A549 (cell line): ENCODE measurements around the gene TMEM132D. TPM values are rescaled to one million over a fixed set of nuclear protein-coding genes. Genes with fewer than 3 reads are reported as not detected.

Source experiments
- ATAC-seq, 2 experiments: fragments of 200-7000 bp in 1 of 2; fragments of >200 bp in 1 of 2; cut with Nextera tagmentation in 1 of 2; cut with Tn5 transposase in 1 of 2; 3 replicates each; pipeline versions ENCODE4 v1.8.0 to v1.9.1; 2018 to 2020; ENCODE audit warnings: mild to moderate bottlenecking in 1 of 2, moderate library complexity in 1 of 2
- CTCF ChIA-PET: fragments of 300-600 bp; sonication (Branson Sonifier 250); formaldehyde crosslinking; extraction: SDS; loops from one replicate; lab custom pipeline; 2021; ENCODE audit warnings: antibody characterized with exemption, inconsistent platforms; lab: Yijun Ruan, JAX
- POLR2A ChIA-PET: fragments of 350-600 bp; formaldehyde crosslinking; extraction: SDS; loops from one replicate; lab custom pipeline; 2021; ENCODE audit warnings: antibody characterized with exemption, inconsistent platforms; lab: Yijun Ruan, JAX
- DNase-seq, 2 experiments: peaks; one replicate each; pipeline versions ENCODE4 v3.0.0 to v3.0.0-alpha.2; 2011 to 2016; ENCODE audit warnings: low read depth in 1 of 2, low spot score in 1 of 2
- FAIRE-seq: peaks from 2 replicates; lab custom pipeline; 2011; peaks lifted over from hg19 to GRCh38; lab: Jason Lieb, UNC
- H3K27ac ChIP-seq, 2 experiments: fragments of >200 bp; sonication (Bioruptor Twin); formaldehyde crosslinking; 3 replicates each; pipeline ENCODE4 v1.5.1; 2016 to 2017
- H3K4me1 ChIP-seq: fragments of >200 bp; sonication (Bioruptor Twin); formaldehyde crosslinking; 3 replicates; pipeline ENCODE4 v1.6.1; 2016
- H3K4me2 ChIP-seq: fragments of >200 bp; sonication (Bioruptor Twin); formaldehyde crosslinking; 3 replicates; pipeline ENCODE4 v1.6.1; 2016
- H3K4me3 ChIP-seq: fragments of >200 bp; sonication (Bioruptor Twin); formaldehyde crosslinking; 3 replicates; pipeline ENCODE4 v1.5.1; 2016
- H3K9me3 ChIP-seq: fragments of >200 bp; sonication (Bioruptor Twin); formaldehyde crosslinking; 3 replicates; pipeline ENCODE4 v1.6.1; 2016
- BHLHE40 ChIP-seq: IDR thresholded peaks from 2 replicates; pipeline ENCODE4 v1.6.1; 2012; ENCODE audit warnings: low read depth, low read length, inconsistent platforms
- CBX2 ChIP-seq: fragments of 200-600 bp; sonication (generic); IDR thresholded peaks from 2 replicates; pipeline ENCODE4 v1.6.1; 2016; ENCODE audit warnings: low read depth, mild to moderate bottlenecking, borderline replicate concordance
- CBX8 ChIP-seq: fragments of 200-600 bp; sonication (generic); IDR thresholded peaks from 2 replicates; pipeline ENCODE4 v1.6.1; 2016
- CEBPB ChIP-seq, 2 experiments: fragments of >200 bp in 1 of 2; sonication (Bioruptor Twin) in 1 of 2; formaldehyde crosslinking in 1 of 2; IDR thresholded peaks; 2 replicates each; pipeline ENCODE4 v1.6.1; 2012 to 2016
- CHD4 ChIP-seq: fragments of 200-600 bp; sonication (generic); IDR thresholded peaks from 2 replicates; pipeline ENCODE4 v1.6.1; 2016; ENCODE audit warnings: antibody characterized with exemption, mild to moderate bottlenecking, borderline replicate concordance
- EHF ChIP-seq: fragments of 250-450 bp; sonication (Bioruptor Pico); IDR thresholded peaks from 2 replicates; pipeline ENCODE4 v1.5.0; 2020; ENCODE audit warnings: mild to moderate bottlenecking
- EP300 ChIP-seq, 2 experiments: fragments of >200 bp; sonication (Bioruptor Twin); formaldehyde crosslinking; IDR thresholded peaks; 2 replicates in 1 of 2; 3 replicates in 1 of 2; pipeline ENCODE4 v1.6.1; 2016 to 2017
- HOXA7 ChIP-seq: fragments of 250-450 bp; sonication (Bioruptor Pico); IDR thresholded peaks from 2 replicates; pipeline ENCODE4 v1.5.0; 2020; ENCODE audit warnings: mild to moderate bottlenecking, moderate library complexity
- HOXB13 ChIP-seq: fragments of 250-450 bp; sonication (Bioruptor Pico); IDR thresholded peaks from 2 replicates; pipeline ENCODE4 v1.5.0; 2020; ENCODE audit warnings: low read depth, mild to moderate bottlenecking, moderate library complexity
- MAFK ChIP-seq: fragments of 450-650 bp; IDR thresholded peaks from 2 replicates; pipeline ENCODE4 v1.6.1; 2014; ENCODE audit not compliant: partially characterized antibody
- MYC ChIP-seq: IDR thresholded peaks from 2 replicates; pipeline ENCODE4 v1.6.1; 2012; ENCODE audit warnings: mild to moderate bottlenecking, inconsistent platforms, low read length, improper control_type of control experiment, borderline replicate concordance
- RARB ChIP-seq: fragments of 250-450 bp; sonication (Bioruptor Pico); IDR thresholded peaks from 2 replicates; pipeline ENCODE4 v1.8.0; 2021; ENCODE audit warnings: mild to moderate bottlenecking, moderate library complexity
- SMC3 ChIP-seq: fragments of >200 bp; sonication (Bioruptor Twin); formaldehyde crosslinking; IDR thresholded peaks from 3 replicates; pipeline ENCODE4 v1.6.1; 2018; ENCODE audit warnings: inconsistent platforms
- SREBF2 ChIP-seq: fragments of 450-650 bp; IDR thresholded peaks from 2 replicates; pipeline ENCODE4 v1.6.1; 2014; ENCODE audit warnings: mild to moderate bottlenecking, moderate library complexity
- TFCP2L1 ChIP-seq: fragments of 250-450 bp; sonication (Bioruptor Pico); IDR thresholded peaks from 2 replicates; pipeline ENCODE4 v1.5.0; 2021; ENCODE audit warnings: mild to moderate bottlenecking
- ZFP36 ChIP-seq: fragments of 450-650 bp; IDR thresholded peaks from 2 replicates; pipeline ENCODE4 v1.6.1; 2014; ENCODE audit warnings: borderline replicate concordance; ENCODE audit not compliant: partially characterized antibody
- ZNF302 ChIP-seq: fragments of 250-450 bp; sonication (Bioruptor Pico); IDR thresholded peaks from 2 replicates; pipeline ENCODE4 v1.9.0; 2021; ENCODE audit warnings: inconsistent platforms, mild to moderate bottlenecking, moderate library complexity
- WGBS: methylation state at CpG from one replicate; pipeline ENCODE4 v1.1.6; 2017; ENCODE audit errors: missing lambda C conversion rate; 5-methylcytosine and 5-hydroxymethylcytosine counted together
- polyA plus RNA-seq, 4 experiments: library from polyadenylated mRNA; depleted of rRNA in 3 of 4; stranded (reverse); fragments of >200 nt; fragmentation: RNase III in 1 of 4; extraction: RNeasy Plus Mini Kit Qiagen cat#74134 plus additional on column Dnase treatment in 1 of 4; gene quantifications; 2 replicates in 3 of 4; 3 replicates in 1 of 4; pipeline ENCODE4 v1.2.3, GENCODE V29; 2011 to 2017
- TF ChIP-seq, protein P1 (sequence below): fragments of 200-600 bp; sonication (generic); IDR thresholded peaks from 2 replicates; pipeline ENCODE4 v1.6.1; 2016; ENCODE audit warnings: antibody characterized with exemption, mild to moderate bottlenecking, moderate library complexity
- TF ChIP-seq, protein P2 (sequence below): fragments of 150-350 bp; IDR thresholded peaks from 2 replicates; pipeline ENCODE4 v1.6.1; 2014; ENCODE audit warnings: low read depth, mild to moderate bottlenecking, low read length
- TF ChIP-seq, protein P3 (sequence below): fragments of >200 bp; sonication (Bioruptor Twin); formaldehyde crosslinking; IDR thresholded peaks from 2 replicates; pipeline ENCODE4 v1.6.1; 2016
- TF ChIP-seq, protein P4 (sequence below): fragments of 450-650 bp; IDR thresholded peaks from 2 replicates; pipeline ENCODE4 v1.6.1; 2014; ENCODE audit warnings: antibody characterized with exemption

The TMEM132D gene
- polyA plus RNA-seq, 2 of the 4 experiments (the other 2 are of a cell fraction) = not detected

DNA sequence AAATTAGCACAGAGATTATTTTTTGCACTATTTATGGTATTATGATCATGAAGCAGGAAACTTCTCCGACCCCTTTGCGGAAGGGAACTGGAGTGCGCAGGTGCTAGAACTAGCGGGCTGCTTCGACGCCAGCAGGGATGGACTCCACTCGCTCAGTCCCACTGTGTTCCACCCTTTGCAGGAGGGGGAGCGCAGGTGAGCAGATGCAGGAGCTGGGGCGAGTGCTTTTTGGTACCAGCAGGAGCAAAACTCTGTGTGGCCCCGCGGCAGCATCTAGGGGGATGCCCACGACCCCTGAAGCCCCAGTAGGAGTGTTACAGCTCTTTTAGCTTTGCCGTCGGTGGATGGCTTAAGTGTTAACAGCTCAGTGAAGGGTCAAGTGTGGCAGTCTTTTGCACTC is 113.9 kb downstream of the TMEM132D start (continued):
- TF ChIP-seq, protein P1, sequence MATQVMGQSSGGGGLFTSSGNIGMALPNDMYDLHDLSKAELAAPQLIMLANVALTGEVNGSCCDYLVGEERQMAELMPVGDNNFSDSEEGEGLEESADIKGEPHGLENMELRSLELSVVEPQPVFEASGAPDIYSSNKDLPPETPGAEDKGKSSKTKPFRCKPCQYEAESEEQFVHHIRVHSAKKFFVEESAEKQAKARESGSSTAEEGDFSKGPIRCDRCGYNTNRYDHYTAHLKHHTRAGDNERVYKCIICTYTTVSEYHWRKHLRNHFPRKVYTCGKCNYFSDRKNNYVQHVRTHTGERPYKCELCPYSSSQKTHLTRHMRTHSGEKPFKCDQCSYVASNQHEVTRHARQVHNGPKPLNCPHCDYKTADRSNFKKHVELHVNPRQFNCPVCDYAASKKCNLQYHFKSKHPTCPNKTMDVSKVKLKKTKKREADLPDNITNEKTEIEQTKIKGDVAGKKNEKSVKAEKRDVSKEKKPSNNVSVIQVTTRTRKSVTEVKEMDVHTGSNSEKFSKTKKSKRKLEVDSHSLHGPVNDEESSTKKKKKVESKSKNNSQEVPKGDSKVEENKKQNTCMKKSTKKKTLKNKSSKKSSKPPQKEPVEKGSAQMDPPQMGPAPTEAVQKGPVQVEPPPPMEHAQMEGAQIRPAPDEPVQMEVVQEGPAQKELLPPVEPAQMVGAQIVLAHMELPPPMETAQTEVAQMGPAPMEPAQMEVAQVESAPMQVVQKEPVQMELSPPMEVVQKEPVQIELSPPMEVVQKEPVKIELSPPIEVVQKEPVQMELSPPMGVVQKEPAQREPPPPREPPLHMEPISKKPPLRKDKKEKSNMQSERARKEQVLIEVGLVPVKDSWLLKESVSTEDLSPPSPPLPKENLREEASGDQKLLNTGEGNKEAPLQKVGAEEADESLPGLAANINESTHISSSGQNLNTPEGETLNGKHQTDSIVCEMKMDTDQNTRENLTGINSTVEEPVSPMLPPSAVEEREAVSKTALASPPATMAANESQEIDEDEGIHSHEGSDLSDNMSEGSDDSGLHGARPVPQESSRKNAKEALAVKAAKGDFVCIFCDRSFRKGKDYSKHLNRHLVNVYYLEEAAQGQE = no peak
- TF ChIP-seq EHF (CRISPR knock-in tag) = no peak
- TF ChIP-seq, all 56 proteins: peak for 0

DNA sequence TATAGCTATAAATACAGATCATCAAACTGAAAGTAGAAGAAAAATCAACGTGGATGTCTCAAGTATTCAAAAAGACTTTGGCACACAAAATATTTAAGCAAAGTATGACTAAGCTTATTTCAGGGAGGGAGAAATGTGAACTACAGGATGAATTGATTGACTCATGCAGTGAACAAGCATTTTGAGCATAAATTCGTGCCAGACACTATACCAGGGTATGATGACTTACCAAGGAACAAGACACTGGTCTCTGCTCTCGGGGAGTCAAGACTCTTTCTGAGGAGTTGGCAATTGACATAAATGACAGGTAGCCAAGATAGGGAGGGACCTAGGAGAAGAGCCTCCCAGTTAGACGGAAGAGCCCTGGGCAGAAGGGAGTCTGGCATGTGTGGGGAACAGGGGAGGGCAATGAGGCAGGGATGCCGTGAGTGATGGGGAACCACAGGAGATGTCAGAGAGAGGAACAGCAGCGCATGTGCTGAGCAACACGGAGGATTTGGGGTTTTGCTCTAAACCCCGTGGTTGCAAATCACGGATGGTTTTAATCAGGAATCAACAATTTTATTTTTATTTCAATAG is 115.2 kb downstream of the TMEM132D start:
- no peak overlapping the region for H3K27ac ChIP-seq
- POLR2A ChIA-PET = no interaction called here
- H3K9me3 ChIP-seq = no peaks in the 10 kb centered on the region
- WGBS = 5% methylated on average over 9 of the region's 9 CpGs
- no peak for TF ChIP-seq CEBPB (IDR thresholded peaks at IDR 0.05)
- TF ChIP-seq TFCP2L1 (CRISPR knock-in tag) = no peak
- TF ChIP-seq MYC = no peak
- TF ChIP-seq BHLHE40 = no peak
- no peak for TF ChIP-seq CBX2
- TF ChIP-seq EP300 (IDR thresholded peaks at IDR 0.05) = no peak
- TF ChIP-seq, all 56 proteins: peak for 0
- CTCF ChIA-PET = no interaction called here
- Histone ChIP-seq H3K4me1 (no peaks in the 10 kb centered on the region), H3K4me2 (no peak overlapping the region), H3K4me3 (no peak overlapping the region)
- FAIRE-seq (no peak), DNase-seq (no peak), ATAC-seq (no peak)

DNA sequence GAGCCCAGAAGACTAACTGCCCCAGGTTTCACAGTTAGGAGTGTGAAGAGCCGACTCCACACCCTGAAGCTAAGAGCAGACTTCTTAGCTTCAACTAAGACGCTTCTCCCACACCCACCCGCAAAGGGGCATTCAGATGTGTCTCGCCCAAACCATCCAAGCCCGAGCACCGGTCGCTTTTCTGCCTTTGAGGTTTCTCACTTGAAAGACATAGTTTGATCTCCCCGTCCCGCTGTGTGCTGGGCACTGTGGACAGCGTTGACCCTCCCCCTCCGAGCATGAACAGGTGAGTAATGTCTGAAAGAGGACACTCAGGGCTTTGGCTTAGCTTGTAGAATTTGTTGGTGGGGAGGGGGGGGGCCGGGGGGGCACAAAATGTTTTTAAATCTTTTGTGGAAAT is 123.8 kb downstream of the TMEM132D start:
- no peak for DNase-seq
- H3K4me3 ChIP-seq = no peak overlapping the region
- no peak overlapping the region for H3K4me2 ChIP-seq
- no peaks in the 10 kb centered on the region for H3K9me3 ChIP-seq
- no peak overlapping the region for H3K27ac ChIP-seq
- TF ChIP-seq, protein P2, sequence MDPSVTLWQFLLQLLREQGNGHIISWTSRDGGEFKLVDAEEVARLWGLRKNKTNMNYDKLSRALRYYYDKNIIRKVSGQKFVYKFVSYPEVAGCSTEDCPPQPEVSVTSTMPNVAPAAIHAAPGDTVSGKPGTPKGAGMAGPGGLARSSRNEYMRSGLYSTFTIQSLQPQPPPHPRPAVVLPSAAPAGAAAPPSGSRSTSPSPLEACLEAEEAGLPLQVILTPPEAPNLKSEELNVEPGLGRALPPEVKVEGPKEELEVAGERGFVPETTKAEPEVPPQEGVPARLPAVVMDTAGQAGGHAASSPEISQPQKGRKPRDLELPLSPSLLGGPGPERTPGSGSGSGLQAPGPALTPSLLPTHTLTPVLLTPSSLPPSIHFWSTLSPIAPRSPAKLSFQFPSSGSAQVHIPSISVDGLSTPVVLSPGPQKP = no peak
- TF ChIP-seq HOXB13 (CRISPR knock-in tag) = no peak
- no peak for TF ChIP-seq SREBF2
- no peak for TF ChIP-seq CHD4
- no peak for TF ChIP-seq EHF (CRISPR knock-in tag)
- TF ChIP-seq HOXA7 (CRISPR knock-in tag) = no peak
- no peak for TF ChIP-seq CBX8
- no peak for TF ChIP-seq ZNF302
- no peak for TF ChIP-seq SMC3
- no peak for TF ChIP-seq CEBPB (IDR thresholded peaks at IDR 0.05)
- TF ChIP-seq RARB (CRISPR knock-in tag) = no peak
- no peak for TF ChIP-seq MAFK
- no peak for TF ChIP-seq ZFP36
- TF ChIP-seq, protein P3, sequence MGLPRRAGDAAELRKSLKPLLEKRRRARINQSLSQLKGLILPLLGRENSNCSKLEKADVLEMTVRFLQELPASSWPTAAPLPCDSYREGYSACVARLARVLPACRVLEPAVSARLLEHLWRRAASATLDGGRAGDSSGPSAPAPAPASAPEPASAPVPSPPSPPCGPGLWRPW = no peak
- TF ChIP-seq, protein P4, sequence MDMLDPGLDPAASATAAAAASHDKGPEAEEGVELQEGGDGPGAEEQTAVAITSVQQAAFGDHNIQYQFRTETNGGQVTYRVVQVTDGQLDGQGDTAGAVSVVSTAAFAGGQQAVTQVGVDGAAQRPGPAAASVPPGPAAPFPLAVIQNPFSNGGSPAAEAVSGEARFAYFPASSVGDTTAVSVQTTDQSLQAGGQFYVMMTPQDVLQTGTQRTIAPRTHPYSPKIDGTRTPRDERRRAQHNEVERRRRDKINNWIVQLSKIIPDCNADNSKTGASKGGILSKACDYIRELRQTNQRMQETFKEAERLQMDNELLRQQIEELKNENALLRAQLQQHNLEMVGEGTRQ = no peak
- TF ChIP-seq, all 56 proteins: peak for 0
- no peak for ATAC-seq
- FAIRE-seq = no peak
- POLR2A ChIA-PET = no interaction called here
- WGBS = 9% methylated on average over 10 of the region's 12 CpGs
- no peaks in the 10 kb centered on the region for H3K4me1 ChIP-seq
- CTCF ChIA-PET = no interaction called here
